HK-2 (cell line): Measurements from ENCODE around the gene CST8.

Experiments
- DNase-seq: peaks from one replicate; pipeline ENCODE4 v3.0.0-alpha.2; 2018; ENCODE audit not compliant: unreplicated experiment

The CST8 gene

GRCh38 chr20:23520185-23520584 lies 29.3 kb downstream of the CST8 start:
- DNase-seq, result peak; percentile 31

- DNase-seq, result no peak
Observed at GRCh38 chr20:23524146-23524545, 33.2 kb downstream of the CST8 start.

- DNase-seq, result no peak
Observed at GRCh38 chr20:23526850-23527249, 35.9 kb downstream of the CST8 start.

GRCh38 chr20:23528867-23529431 lies 38.0 kb downstream of the CST8 start:
- no peak for DNase-seq

DNA sequence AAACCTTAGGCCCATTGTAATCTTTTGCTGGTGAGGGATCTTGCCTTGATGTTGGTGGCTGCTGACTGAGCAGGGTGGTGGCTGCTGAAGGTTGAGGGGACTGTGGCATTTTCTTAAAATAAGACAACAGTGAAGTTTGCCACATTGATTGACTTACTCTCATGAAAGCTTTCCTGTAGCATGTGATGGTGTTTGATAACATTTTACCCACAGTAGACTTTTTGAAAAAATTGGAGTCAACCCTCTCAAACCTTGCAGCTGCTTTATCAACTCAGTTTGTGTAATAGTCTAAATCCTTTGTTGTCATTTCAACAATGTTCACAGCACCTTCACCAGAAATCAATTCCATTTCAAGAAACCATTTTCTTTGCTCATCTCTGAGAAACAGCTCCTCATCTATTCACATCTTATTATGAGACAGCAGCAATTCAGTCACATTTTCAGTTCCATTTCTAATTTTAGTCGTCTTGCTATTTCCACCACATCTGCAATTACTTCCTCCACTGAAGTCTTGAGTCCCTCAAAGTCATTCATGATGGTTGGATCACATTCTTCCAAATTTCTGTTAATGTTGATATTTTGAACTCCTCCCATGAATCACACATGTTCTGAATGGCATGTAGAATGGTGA lies 40.1 kb downstream of the CST8 start:
- no peak for DNase-seq

DNA sequence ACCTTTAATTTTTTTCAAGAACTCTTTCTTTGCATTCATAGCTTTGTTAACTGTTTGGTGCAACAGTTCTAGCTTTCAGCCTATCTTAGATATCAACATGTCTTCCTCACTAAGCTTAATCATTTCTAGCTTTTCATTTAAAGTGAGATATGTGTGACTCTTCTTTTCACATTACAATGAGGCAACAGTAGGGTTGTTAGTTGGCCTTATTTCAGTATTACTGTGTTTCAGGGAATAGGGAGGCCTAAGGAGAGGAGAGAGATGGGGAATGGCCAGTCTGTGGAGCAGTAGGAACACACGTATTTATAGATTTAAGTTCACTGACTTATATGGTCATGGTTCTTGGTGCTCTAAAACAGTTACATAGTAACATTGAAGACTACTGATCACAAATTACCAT lies 41.6 kb downstream of the CST8 start:
- DNase-seq, result no peak

- no peak for DNase-seq
Observed at GRCh38 chr20:23533161-23533560, 42.2 kb downstream of the CST8 start.

DNA sequence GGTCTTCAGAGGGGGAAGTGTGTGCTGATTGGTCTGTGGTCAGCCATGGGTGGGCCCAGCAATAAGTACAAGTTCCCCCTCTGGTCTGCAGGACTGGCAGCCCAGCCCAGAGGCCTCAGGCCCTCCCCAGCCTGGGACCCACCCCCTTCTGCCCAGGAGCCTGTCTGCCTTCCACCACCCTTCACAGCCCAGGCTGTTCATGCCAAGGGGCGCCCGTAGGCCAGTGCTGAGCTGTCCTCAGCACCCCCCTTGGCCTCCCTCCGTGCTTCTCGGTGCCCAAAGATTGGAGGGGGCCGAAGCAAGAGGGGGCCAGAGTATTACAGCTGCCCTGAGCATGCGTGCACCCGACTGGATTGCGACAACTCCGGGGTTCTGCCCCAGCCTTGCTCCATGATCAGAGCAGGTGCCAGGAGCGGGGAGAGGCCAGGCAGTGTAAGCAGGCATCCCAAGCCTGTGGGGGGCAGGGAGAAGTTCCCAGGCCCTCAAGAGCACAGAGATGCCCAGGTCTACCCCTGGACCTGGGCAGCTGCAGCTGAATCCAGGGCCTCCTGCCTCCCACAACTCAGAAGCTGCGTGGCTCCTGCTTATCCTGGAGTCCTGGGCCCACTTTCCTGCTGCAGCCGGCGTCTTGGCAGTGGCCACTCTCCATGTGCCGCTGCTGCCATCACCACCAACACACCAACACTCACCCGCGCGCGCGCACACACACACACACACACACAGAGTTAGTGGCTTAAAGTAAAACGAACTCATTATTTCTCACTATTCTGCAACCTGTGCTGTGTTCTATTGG lies 44.1 kb downstream of the CST8 start:
- no peak for DNase-seq

DNA sequence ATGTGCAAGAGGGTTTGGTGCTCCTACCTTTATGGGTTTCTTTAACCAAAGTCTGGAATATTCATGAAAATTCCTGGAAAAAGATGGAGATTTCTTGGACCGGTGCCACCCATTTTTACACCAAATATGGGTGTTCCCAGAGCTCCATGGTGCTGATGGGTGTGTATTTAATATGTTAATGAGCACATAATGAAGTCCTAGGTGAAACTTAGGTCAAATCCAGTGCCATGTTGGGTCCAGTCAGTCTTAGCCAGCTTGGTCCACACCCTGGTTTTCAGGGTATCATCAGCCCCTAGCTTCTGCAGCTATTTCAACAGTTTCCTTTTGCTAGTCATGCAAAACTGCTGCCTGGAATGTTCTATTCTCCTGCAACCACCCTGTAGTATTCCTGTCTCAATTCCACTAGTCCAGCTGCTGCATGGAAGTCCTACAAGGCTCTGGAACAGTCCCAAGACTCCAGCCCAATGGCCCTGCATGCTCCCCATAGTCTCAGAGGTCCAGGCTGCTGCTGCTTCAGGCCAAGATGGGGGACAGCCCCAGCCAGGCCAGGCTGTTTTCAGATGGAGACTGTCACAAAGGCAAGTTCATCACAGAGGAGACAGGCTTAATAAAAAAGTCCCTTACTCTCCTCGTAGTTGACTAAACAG lies 45.5 kb downstream of the CST8 start:
- DNase-seq, result no peak

DNA sequence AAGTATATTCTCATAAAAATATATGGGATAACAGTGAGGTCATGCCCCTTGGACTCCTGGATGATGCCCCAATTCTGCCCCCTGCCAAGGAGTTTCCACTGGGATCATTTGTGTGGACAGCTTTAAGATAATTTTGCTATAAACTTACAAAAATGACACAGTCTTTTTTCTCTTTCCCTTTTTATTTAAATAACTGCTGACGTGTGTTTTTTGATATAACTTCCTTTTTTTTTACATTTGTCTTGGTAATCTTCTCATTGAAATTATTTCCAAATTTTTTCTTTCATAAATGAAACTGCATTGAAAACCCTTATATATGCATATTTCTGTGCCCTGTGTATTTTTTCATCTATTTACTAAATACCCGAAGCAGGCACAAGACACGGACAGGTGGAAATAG lies 46.1 kb downstream of the CST8 start:
- no peak for DNase-seq

- DNase-seq, result no peak
Observed at GRCh38 chr20:23540624-23541023, 49.7 kb downstream of the CST8 start.

GRCh38 chr20:23541330-23541729 lies 50.4 kb downstream of the CST8 start:
- no peak for DNase-seq

DNA sequence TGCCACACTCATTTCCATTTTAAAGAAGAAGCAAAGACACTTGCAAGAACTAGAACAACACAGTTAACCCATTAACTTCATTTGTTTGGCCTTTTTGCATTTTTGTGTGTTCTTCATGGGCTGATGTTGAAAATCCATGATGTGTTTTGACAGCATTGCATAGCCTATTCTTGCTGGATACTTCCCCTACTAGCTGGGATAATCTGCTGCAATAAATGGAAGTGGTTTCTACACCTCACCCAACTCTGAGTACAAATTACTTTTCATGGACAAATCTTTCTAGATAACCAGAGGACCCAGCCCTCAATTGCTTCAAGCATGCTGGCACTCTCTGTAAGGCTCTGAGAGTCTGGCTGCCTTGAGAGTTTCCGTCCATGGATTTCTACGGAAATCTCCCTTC lies 50.9 kb downstream of the CST8 start:
- DNase-seq, result no peak

DNA sequence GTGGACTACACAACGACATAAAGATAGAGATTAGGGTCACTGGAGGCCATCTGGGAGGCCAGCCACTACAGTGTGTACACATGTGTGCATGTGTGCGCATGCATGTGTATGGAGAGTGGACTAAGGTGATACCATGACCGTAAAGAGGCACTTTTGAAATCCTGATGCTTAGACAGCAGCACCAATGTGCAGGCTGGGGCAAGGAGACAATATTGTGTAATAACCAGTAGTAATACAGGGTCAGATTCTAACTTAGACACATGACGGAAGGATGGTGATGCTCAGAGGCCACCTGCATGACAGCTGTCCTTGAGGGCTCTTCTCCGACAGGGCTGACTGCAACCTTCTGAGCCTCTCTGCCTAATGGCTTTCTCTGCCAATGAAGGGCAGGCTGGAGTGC lies 51.9 kb downstream of the CST8 start:
- no peak for DNase-seq

- DNase-seq, result no peak
Observed at GRCh38 chr20:23544133-23544532, 53.2 kb downstream of the CST8 start.
